Measurements from ENCODE around the gene SPINK2. TPM values are rescaled to one million over a fixed set of nuclear protein-coding genes. Genes with fewer than 3 reads are reported as not detected.

The SPINK2 gene
- total and polyA plus RNA-seq, 10 of the 15 experiments (the other 5 are each of a cell fraction or from before 2014, with no cell fraction given): 0.13 to 1.0 (median 0.61) TPM; not detected in 1

DNA sequence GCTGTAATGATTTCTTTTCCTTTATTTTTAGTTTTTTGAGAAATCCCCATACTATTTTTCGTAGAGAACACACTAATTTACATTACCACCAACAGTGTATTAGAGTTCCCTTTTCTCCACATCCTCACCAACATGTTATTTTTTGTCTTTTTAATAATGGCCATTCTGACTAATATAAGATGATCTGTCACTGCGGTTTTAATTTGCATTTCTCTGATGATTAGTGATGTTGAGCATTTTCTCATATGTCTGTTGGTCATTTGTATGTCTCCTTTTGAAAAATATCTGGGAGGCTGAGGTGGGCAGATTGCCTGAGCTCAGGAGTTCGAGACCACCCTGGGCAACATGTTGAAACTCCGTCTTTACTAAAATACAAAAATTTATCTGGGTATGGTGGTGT is 30.2 kb downstream of the SPINK2 start (continued):
- TF ChIP-seq, protein P1, sequence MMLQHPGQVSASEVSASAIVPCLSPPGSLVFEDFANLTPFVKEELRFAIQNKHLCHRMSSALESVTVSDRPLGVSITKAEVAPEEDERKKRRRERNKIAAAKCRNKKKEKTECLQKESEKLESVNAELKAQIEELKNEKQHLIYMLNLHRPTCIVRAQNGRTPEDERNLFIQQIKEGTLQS (IDR thresholded peaks at IDR 0.05; ENCODE audit: borderline replicate concordance, extremely low read depth, low read depth, low read length): no peak
- TF ChIP-seq, protein P2, sequence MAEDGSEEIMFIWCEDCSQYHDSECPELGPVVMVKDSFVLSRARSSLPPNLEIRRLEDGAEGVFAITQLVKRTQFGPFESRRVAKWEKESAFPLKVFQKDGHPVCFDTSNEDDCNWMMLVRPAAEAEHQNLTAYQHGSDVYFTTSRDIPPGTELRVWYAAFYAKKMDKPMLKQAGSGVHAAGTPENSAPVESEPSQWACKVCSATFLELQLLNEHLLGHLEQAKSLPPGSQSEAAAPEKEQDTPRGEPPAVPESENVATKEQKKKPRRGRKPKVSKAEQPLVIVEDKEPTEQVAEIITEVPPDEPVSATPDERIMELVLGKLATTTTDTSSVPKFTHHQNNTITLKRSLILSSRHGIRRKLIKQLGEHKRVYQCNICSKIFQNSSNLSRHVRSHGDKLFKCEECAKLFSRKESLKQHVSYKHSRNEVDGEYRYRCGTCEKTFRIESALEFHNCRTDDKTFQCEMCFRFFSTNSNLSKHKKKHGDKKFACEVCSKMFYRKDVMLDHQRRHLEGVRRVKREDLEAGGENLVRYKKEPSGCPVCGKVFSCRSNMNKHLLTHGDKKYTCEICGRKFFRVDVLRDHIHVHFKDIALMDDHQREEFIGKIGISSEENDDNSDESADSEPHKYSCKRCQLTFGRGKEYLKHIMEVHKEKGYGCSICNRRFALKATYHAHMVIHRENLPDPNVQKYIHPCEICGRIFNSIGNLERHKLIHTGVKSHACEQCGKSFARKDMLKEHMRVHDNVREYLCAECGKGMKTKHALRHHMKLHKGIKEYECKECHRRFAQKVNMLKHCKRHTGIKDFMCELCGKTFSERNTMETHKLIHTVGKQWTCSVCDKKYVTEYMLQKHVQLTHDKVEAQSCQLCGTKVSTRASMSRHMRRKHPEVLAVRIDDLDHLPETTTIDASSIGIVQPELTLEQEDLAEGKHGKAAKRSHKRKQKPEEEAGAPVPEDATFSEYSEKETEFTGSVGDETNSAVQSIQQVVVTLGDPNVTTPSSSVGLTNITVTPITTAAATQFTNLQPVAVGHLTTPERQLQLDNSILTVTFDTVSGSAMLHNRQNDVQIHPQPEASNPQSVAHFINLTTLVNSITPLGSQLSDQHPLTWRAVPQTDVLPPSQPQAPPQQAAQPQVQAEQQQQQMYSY (CRISPR knock-in tag; IDR thresholded peaks at IDR 0.05): no peak
- TF ChIP-seq GABPA (IDR thresholded peaks at IDR 0.05; ENCODE audit: low read depth) (no peak), NFYA (IDR thresholded peaks at IDR 0.05; ENCODE audit: borderline replicate concordance, low read depth, low read length) (no peak), ATF7 (IDR thresholded peaks at IDR 0.05; ENCODE audit: low read depth) (0 out of 2 replicates have a peak, but pooled peaks have one; percentile 29), ZNF217 (IDR thresholded peaks at IDR 0.05) (0 out of 2 replicates have a peak, but pooled peaks have one; percentile 55), HDAC6 (IDR thresholded peaks at IDR 0.05; ENCODE audit: unreplicated experiment) (no peak), CEBPB (IDR thresholded peaks at IDR 0.05; ENCODE audit: borderline replicate concordance in 1 of 2, low read depth in 2 of 2, low read length in 2 of 2) (0 out of 4 replicates have a peak, but pooled peaks of 1 of the 2 experiments have one; percentile 23), TCF7 (IDR thresholded peaks at IDR 0.05; ENCODE audit: borderline replicate concordance) (peak; percentile 69; the same call in 1 of the 2 replicates), SREBF2 (IDR thresholded peaks at IDR 0.05; ENCODE audit: low read length) (no peak), YY1 (IDR thresholded peaks at IDR 0.05; ENCODE audit: low read depth, low read length) (no peak)
- TF ChIP-seq, protein P3, sequence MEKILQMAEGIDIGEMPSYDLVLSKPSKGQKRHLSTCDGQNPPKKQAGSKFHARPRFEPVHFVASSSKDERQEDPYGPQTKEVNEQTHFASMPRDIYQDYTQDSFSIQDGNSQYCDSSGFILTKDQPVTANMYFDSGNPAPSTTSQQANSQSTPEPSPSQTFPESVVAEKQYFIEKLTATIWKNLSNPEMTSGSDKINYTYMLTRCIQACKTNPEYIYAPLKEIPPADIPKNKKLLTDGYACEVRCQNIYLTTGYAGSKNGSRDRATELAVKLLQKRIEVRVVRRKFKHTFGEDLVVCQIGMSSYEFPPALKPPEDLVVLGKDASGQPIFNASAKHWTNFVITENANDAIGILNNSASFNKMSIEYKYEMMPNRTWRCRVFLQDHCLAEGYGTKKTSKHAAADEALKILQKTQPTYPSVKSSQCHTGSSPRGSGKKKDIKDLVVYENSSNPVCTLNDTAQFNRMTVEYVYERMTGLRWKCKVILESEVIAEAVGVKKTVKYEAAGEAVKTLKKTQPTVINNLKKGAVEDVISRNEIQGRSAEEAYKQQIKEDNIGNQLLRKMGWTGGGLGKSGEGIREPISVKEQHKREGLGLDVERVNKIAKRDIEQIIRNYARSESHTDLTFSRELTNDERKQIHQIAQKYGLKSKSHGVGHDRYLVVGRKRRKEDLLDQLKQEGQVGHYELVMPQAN (conservative IDR thresholded peaks at IDR 0.05): no peak
- TF ChIP-seq, protein P4, sequence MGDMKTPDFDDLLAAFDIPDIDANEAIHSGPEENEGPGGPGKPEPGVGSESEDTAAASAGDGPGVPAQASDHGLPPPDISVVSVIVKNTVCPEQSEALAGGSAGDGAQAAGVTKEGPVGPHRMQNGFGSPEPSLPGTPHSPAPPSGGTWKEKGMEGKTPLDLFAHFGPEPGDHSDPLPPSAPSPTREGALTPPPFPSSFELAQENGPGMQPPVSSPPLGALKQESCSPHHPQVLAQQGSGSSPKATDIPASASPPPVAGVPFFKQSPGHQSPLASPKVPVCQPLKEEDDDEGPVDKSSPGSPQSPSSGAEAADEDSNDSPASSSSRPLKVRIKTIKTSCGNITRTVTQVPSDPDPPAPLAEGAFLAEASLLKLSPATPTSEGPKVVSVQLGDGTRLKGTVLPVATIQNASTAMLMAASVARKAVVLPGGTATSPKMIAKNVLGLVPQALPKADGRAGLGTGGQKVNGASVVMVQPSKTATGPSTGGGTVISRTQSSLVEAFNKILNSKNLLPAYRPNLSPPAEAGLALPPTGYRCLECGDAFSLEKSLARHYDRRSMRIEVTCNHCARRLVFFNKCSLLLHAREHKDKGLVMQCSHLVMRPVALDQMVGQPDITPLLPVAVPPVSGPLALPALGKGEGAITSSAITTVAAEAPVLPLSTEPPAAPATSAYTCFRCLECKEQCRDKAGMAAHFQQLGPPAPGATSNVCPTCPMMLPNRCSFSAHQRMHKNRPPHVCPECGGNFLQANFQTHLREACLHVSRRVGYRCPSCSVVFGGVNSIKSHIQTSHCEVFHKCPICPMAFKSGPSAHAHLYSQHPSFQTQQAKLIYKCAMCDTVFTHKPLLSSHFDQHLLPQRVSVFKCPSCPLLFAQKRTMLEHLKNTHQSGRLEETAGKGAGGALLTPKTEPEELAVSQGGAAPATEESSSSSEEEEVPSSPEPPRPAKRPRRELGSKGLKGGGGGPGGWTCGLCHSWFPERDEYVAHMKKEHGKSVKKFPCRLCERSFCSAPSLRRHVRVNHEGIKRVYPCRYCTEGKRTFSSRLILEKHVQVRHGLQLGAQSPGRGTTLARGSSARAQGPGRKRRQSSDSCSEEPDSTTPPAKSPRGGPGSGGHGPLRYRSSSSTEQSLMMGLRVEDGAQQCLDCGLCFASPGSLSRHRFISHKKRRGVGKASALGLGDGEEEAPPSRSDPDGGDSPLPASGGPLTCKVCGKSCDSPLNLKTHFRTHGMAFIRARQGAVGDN (IDR thresholded peaks at IDR 0.05): no peak
- TF ChIP-seq, protein P5, sequence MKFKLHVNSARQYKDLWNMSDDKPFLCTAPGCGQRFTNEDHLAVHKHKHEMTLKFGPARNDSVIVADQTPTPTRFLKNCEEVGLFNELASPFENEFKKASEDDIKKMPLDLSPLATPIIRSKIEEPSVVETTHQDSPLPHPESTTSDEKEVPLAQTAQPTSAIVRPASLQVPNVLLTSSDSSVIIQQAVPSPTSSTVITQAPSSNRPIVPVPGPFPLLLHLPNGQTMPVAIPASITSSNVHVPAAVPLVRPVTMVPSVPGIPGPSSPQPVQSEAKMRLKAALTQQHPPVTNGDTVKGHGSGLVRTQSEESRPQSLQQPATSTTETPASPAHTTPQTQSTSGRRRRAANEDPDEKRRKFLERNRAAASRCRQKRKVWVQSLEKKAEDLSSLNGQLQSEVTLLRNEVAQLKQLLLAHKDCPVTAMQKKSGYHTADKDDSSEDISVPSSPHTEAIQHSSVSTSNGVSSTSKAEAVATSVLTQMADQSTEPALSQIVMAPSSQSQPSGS (IDR thresholded peaks at IDR 0.05; ENCODE audit: low read length): peak; percentile 84
- TF ChIP-seq, protein P6, sequence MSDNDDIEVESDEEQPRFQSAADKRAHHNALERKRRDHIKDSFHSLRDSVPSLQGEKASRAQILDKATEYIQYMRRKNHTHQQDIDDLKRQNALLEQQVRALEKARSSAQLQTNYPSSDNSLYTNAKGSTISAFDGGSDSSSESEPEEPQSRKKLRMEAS (IDR thresholded peaks at IDR 0.05; ENCODE audit: low read depth, low read length): no peak
- TF ChIP-seq, protein P7, sequence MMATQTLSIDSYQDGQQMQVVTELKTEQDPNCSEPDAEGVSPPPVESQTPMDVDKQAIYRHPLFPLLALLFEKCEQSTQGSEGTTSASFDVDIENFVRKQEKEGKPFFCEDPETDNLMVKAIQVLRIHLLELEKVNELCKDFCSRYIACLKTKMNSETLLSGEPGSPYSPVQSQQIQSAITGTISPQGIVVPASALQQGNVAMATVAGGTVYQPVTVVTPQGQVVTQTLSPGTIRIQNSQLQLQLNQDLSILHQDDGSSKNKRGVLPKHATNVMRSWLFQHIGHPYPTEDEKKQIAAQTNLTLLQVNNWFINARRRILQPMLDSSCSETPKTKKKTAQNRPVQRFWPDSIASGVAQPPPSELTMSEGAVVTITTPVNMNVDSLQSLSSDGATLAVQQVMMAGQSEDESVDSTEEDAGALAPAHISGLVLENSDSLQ (IDR thresholded peaks at IDR 0.05): peak; percentile 83

Measured in GM12878 (cell line).